ENCODE data around the gene PCSK6. TPM values are rescaled to one million over a fixed set of nuclear protein-coding genes. Genes with fewer than 3 reads are reported as not detected.

Gene PCSK6
- total RNA-seq, 1 donor from 2014 or later, result 1.1 TPM

GRCh38 chr15:101371081-101371480, 118.4 kb downstream of the PCSK6 start:
- peaks cover 7% of the 10 kb centered on the region for H3K27me3 Mint-ChIP-seq
- ATAC-seq (ENCODE audit: low read depth), result no peak
- no peak overlapping the region for H3K27ac Mint-ChIP-seq
- no peaks in the 10 kb centered on the region for H3K36me3 Mint-ChIP-seq (ENCODE audit: low read depth)
- intact Hi-C loops (cut with micrococcal nuclease), result no loop called here
- ChIA-PET CTCF (no interaction called here), POLR2A (no interaction called here)
- H3K4me1 Mint-ChIP-seq, result peaks cover 12% of the 10 kb centered on the region
- no peak for DNase-seq
- TF ChIP-seq, protein P1, sequence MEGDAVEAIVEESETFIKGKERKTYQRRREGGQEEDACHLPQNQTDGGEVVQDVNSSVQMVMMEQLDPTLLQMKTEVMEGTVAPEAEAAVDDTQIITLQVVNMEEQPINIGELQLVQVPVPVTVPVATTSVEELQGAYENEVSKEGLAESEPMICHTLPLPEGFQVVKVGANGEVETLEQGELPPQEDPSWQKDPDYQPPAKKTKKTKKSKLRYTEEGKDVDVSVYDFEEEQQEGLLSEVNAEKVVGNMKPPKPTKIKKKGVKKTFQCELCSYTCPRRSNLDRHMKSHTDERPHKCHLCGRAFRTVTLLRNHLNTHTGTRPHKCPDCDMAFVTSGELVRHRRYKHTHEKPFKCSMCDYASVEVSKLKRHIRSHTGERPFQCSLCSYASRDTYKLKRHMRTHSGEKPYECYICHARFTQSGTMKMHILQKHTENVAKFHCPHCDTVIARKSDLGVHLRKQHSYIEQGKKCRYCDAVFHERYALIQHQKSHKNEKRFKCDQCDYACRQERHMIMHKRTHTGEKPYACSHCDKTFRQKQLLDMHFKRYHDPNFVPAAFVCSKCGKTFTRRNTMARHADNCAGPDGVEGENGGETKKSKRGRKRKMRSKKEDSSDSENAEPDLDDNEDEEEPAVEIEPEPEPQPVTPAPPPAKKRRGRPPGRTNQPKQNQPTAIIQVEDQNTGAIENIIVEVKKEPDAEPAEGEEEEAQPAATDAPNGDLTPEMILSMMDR (IDR thresholded peaks at IDR 0.05), result no peak
- H3K9me3 Mint-ChIP-seq, result no peaks in the 10 kb centered on the region
- no peak overlapping the region for H3K4me3 Mint-ChIP-seq

DNA sequence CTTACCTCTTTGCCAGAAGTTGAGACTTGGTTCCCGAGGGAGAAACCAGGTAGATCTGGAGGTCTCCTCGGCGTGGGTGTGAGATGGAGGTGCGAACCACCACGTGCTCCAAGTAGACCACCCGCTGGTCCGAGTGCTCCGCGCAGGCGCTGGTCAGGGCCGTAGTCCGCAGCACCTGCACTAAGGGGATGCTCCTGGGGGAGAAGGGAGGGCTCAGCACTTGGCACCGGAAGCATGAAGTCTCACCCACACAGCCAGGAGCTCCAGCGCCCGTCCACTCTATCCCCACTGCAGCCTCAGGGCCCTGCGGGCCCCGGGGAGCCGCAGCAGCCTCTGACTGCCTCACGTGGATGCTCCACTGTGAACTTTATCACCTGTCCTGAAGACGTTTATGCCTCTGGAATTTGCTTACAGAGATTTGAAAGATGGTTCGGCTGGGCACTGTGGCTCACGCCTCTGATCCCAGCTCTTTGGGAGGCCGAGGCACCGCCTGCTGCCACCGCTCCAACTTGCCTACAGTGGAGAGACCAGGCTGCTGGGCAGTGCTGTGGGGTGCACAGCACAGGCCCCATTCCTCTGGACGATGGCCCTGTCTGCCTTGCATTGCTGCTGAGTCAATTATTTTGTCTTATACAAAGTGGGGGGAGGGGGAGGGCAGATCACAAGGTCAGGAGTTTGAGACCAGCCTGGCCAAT, 119.0 kb downstream of the PCSK6 start:
- Mint-ChIP-seq H3K4me3 (no peak overlapping the region), H3K27ac (no peak overlapping the region), H3K4me1 (peaks cover 12% of the 10 kb centered on the region), H3K27me3 (peaks cover 7% of the 10 kb centered on the region), H3K36me3 (ENCODE audit: low read depth) (no peaks in the 10 kb centered on the region), H3K9me3 (peaks cover 1% of the 10 kb centered on the region)
- intact Hi-C loops (cut with micrococcal nuclease), result no loop called here
- TF ChIP-seq, protein P1 (IDR thresholded peaks at IDR 0.05), result no peak
- ATAC-seq (ENCODE audit: low read depth) (no peak), DNase-seq (no peak)
- CTCF ChIA-PET, result no interaction called here
- POLR2A ChIA-PET, result no interaction called here

GRCh38 chr15:101369676-101370075, 119.8 kb downstream of the PCSK6 start:
- TF ChIP-seq, protein P1 (IDR thresholded peaks at IDR 0.05), result no peak
- ChIA-PET POLR2A (no interaction called here), CTCF (no interaction called here)
- intact Hi-C loops (cut with micrococcal nuclease), result no loop called here
- Mint-ChIP-seq H3K4me3 (no peak overlapping the region), H3K4me1 (peaks cover 12% of the 10 kb centered on the region), H3K27ac (no peak overlapping the region), H3K9me3 (peaks cover 5% of the 10 kb centered on the region), H3K36me3 (ENCODE audit: low read depth) (no peaks in the 10 kb centered on the region), H3K27me3 (peaks cover 8% of the 10 kb centered on the region)
- ATAC-seq (ENCODE audit: low read depth) (no peak), DNase-seq (no peak)

DNA sequence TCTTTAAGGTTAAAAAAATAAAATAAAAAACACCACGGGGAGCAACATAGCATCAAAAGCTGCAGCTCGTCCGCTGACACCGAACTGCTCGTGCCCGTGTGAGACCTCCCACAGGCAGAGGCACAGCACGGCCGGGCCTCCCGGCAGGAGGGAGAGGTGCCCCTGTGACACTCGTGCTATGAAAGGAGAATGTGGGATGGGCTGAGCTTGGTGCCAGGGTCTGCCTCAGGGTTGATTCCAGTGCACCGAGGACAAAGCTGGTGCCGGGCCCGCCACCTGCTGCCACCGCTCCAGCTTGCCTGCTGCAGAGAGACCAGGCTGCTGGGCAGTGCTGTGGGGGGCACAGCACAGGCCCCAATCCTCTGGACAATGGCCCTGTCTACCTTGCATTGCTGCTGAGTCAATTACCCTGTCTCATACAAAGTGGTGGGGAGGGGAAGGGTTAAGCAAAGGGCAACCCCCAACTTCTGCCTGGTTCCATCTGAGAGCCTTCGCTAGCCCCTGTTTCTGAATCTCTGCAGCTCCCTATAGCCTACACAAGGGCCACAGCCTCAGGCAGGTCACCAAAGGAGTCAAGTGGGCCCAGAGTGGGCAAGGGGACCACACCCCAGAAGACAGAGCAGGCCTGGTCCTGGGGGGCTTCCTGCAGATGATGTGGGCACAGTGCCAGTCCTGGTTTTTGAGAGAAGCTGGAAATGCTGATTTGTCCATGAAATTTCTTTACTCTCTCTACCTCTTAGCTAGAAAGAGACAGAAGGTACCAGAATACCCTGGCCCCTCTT, 120.5 kb downstream of the PCSK6 start:
- Mint-ChIP-seq H3K9me3 (peaks cover 7% of the 10 kb centered on the region), H3K27ac (no peak overlapping the region), H3K36me3 (ENCODE audit: low read depth) (no peaks in the 10 kb centered on the region), H3K4me1 (peaks cover 12% of the 10 kb centered on the region), H3K4me3 (no peak overlapping the region), H3K27me3 (peaks cover 10% of the 10 kb centered on the region)
- CTCF ChIA-PET, result no interaction called here
- TF ChIP-seq, protein P1 (IDR thresholded peaks at IDR 0.05), result no peak
- ATAC-seq (ENCODE audit: low read depth) (no peak), DNase-seq (no peak)
- intact Hi-C loops (cut with micrococcal nuclease), result no loop called here
- POLR2A ChIA-PET, result no interaction called here

DNA sequence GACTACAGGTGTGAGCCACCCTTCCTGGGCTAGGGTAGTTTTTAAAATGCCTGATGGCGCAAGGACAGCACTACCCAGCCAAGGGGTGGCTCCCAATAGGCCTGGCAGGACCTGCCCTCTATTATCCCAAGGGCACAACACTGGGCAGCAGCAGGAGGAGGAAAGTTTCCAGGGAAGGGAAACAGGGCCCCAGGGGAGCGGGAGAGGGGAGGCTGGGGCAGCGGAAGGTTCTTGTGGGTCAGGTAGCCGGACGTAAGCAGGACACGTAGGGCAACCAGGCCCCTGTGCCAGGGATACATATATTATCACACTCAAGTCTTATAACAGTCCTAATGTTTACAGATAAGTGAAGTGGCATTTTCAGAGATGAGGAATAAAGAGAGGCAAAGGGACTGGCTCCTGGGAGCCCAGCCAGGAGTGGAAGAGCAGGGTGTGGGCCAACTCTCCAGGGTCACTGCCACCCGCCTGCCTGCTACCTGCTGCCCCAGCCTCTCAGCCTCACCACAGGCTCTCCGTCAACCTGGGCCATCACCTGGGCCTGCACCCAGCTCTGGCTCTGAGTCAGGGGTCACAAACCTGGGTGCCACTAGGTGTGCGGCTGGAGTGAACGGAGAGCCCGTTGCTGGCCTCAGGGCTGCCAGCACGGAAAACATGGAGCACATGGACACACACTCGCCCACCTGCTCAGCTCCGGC, 121.3 kb downstream of the PCSK6 start:
- ATAC-seq (ENCODE audit: low read depth) (no peak), DNase-seq (no peak)
- POLR2A ChIA-PET, result no interaction called here
- TF ChIP-seq, protein P1 (IDR thresholded peaks at IDR 0.05), result no peak
- no peak overlapping the region for H3K27ac Mint-ChIP-seq
- H3K4me1 Mint-ChIP-seq, result peaks cover 6% of the 10 kb centered on the region
- intact Hi-C loops (cut with micrococcal nuclease), result no loop called here
- CTCF ChIA-PET, result no interaction called here
- H3K27me3 Mint-ChIP-seq, result peaks cover 10% of the 10 kb centered on the region
- no peak overlapping the region for H3K4me3 Mint-ChIP-seq
- H3K9me3 Mint-ChIP-seq, result peaks cover 7% of the 10 kb centered on the region
- H3K36me3 Mint-ChIP-seq (ENCODE audit: low read depth), result no peaks in the 10 kb centered on the region

All from activated B cell treated with CpG ODN at 0.5 μM for 24 hours (primary cell).